ENCODE measurements around the gene VSTM5. TPM values are rescaled to one million over a fixed set of nuclear protein-coding genes. Genes with fewer than 3 reads are reported as not detected.

The VSTM5 gene
- total RNA-seq, 1 experiment from 2014 or later, result not detected

DNA sequence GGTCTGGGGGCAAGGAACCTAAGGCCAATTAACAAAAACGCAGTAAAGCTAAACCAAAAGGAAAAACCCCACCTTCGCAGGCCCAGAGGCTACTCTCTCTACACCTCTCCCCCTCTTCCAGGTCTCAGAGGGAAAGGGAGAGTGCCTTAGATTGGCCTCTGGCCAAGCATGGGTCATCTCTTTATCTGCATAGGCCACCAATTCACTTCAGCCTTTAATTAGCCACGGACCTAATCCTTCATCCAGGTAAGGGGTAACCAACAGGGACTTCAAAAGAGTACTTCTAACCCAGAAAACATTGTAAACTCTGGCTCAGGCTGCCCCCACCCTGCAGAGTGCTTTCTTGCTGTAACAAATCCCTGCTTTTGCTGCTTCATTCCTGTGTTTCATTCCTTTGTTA, 9.4 kb downstream of the VSTM5 start:
- H2BK5ac ChIP-seq (ENCODE audit: insufficient read length, low read length), result no peak overlapping the region
- no peaks in the 10 kb centered on the region for H3K9me3 ChIP-seq (ENCODE audit: control insufficient read depth, low read depth, low read length)
- no peak overlapping the region for H2AK5ac ChIP-seq (ENCODE audit: insufficient read length, low read length)
- H3K23me2 ChIP-seq (ENCODE audit: insufficient read length, low read depth, low read length, poor library complexity, severe bottlenecking), result no peaks in the 10 kb centered on the region
- DNase-seq, result peak; percentile 14
- H3K9ac ChIP-seq (ENCODE audit: extremely low read depth, insufficient read length, low read length), result no peak overlapping the region
- H3K27me3 Mint-ChIP-seq (ENCODE audit: low read depth), result no peaks in the 10 kb centered on the region; the same call in 1 of the 2 replicates
- no peak overlapping the region for H4K5ac ChIP-seq (ENCODE audit: insufficient read length, low read depth, low read length)
- H3K4me1 ChIP-seq (ENCODE audit: insufficient read depth, low read length), result no peaks in the 10 kb centered on the region
- H4K20me1 ChIP-seq (ENCODE audit: control insufficient read depth, insufficient read depth, insufficient read length), result no peaks in the 10 kb centered on the region
- no peak overlapping the region for H3K27ac Mint-ChIP-seq
- no peaks in the 10 kb centered on the region for H3K79me2 ChIP-seq (ENCODE audit: insufficient read depth, low read length)
- H3K14ac ChIP-seq (ENCODE audit: insufficient read depth, low read length), result no peak overlapping the region
- H4K8ac ChIP-seq (replicated peaks; ENCODE audit: insufficient read length, low read depth, low read length), result no peak overlapping the region
- TF ChIP-seq, protein P1, sequence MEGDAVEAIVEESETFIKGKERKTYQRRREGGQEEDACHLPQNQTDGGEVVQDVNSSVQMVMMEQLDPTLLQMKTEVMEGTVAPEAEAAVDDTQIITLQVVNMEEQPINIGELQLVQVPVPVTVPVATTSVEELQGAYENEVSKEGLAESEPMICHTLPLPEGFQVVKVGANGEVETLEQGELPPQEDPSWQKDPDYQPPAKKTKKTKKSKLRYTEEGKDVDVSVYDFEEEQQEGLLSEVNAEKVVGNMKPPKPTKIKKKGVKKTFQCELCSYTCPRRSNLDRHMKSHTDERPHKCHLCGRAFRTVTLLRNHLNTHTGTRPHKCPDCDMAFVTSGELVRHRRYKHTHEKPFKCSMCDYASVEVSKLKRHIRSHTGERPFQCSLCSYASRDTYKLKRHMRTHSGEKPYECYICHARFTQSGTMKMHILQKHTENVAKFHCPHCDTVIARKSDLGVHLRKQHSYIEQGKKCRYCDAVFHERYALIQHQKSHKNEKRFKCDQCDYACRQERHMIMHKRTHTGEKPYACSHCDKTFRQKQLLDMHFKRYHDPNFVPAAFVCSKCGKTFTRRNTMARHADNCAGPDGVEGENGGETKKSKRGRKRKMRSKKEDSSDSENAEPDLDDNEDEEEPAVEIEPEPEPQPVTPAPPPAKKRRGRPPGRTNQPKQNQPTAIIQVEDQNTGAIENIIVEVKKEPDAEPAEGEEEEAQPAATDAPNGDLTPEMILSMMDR (conservative IDR thresholded peaks at IDR 0.05), result no peak
- H3K18ac ChIP-seq (ENCODE audit: insufficient read length, low read depth, low read length), result no peak overlapping the region
- no peak overlapping the region for H3K4ac ChIP-seq (ENCODE audit: low read depth, low read length)
- H3K27me3 ChIP-seq (ENCODE audit: insufficient read depth, low read length), result no peaks in the 10 kb centered on the region
- no peak overlapping the region for H3T11ph ChIP-seq (ENCODE audit: low read length)
- H2AFZ ChIP-seq (ENCODE audit: low read length), result no peak overlapping the region
- no peaks in the 10 kb centered on the region for H3K36me3 Mint-ChIP-seq (ENCODE audit: insufficient read depth in 1 of 3, low read depth in 3 of 3)
- no peak overlapping the region for H3K27ac ChIP-seq (ENCODE audit: insufficient read length, low read depth, low read length)
- no peak overlapping the region for H2BK120ac ChIP-seq (ENCODE audit: low read depth, low read length, poor library complexity, severe bottlenecking)
- no peaks in the 10 kb centered on the region for H3K79me1 ChIP-seq (ENCODE audit: insufficient read depth, low read depth, low read length, poor library complexity, severe bottlenecking)
- no peak overlapping the region for H3K56ac ChIP-seq (ENCODE audit: insufficient read length, low read depth, low read length)
- no peak overlapping the region for H2BK12ac ChIP-seq (ENCODE audit: insufficient read length, low read depth, low read length)
- H3K4me3 Mint-ChIP-seq, result no peak overlapping the region
- no peaks in the 10 kb centered on the region for H3K9me3 Mint-ChIP-seq
- no peak overlapping the region for H4K91ac ChIP-seq (ENCODE audit: insufficient read length, low read depth, low read length)
- H3K4me2 ChIP-seq (ENCODE audit: insufficient read depth, insufficient read length, low read length), result no peak overlapping the region
- H2BK20ac ChIP-seq (ENCODE audit: low read depth, low read length, poor library complexity, severe bottlenecking), result no peak overlapping the region
- WGBS (ENCODE audit: extremely low coverage, insufficient read length, low lambda C conversion rate), result no CpG with 5 or more reads among the region's 3 CpGs
- H3K4me1 Mint-ChIP-seq, result peaks cover 0 to 7% of the 10 kb centered on the region in 2 experiments; a peak in 2 of 4 replicates
- H2BK15ac ChIP-seq (ENCODE audit: low read depth, low read length), result no peak overlapping the region
- H3K23ac ChIP-seq (ENCODE audit: insufficient read length, low read depth, low read length), result no peak overlapping the region
